ENCODE data around the gene KIRREL3.

The KIRREL3 gene

DNA sequence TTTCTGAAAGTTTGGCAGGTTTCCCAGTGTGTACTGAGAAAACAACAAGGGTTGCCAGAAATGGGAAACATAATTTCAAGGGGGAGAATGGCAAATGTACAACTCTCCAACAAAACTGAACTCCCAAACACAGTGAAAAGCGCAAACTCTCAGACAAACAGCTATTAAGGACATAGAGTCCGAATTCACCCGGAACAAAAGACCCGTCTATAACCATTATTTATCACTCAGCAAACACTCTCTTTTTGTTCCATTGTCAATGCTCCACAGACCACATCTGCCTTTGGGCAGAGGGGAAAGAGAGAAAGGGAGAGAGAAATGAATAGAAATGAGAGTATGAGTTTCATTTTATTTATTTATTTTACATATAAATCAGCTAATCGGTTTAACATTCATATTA, 21.7 kb downstream of the KIRREL3 start:
- H3K56ac ChIP-seq (ENCODE audit: low read length): no peak overlapping the region
- H3K4me3 ChIP-seq (ENCODE audit: low read length): no peak overlapping the region
- no peak for DNase-seq
- H3K9ac ChIP-seq (ENCODE audit: low read length): no peak overlapping the region
- no CpG with 5 or more reads among the region's 5 CpGs for WGBS (ENCODE audit: extremely low coverage, insufficient coverage, low lambda C conversion rate)
- H3K23ac ChIP-seq (ENCODE audit: low read length): no peak overlapping the region
- no peak overlapping the region for H4K5ac ChIP-seq (ENCODE audit: low read length)
- no peak overlapping the region for H3K27ac ChIP-seq (ENCODE audit: low read depth, low read length)
- H3K27me3 ChIP-seq (ENCODE audit: insufficient read depth, low read length, poor library complexity): no peaks in the 10 kb centered on the region
- H3K4ac ChIP-seq (ENCODE audit: low read depth, low read length): no peak overlapping the region
- no peak overlapping the region for H2BK5ac ChIP-seq (ENCODE audit: low read length)
- H3K4me2 ChIP-seq (ENCODE audit: low read length): no peak overlapping the region
- no peak overlapping the region for H3K18ac ChIP-seq (ENCODE audit: low read length)
- H3K36me3 ChIP-seq (ENCODE audit: control insufficient read depth, insufficient read depth, low read length): no peaks in the 10 kb centered on the region
- no peak overlapping the region for H2BK15ac ChIP-seq (replicated peaks; ENCODE audit: low read depth)
- H3K79me2 ChIP-seq (ENCODE audit: control insufficient read depth, insufficient read depth, low read length): no peaks in the 10 kb centered on the region
- H3K4me1 ChIP-seq (ENCODE audit: control insufficient read depth, low read depth, low read length): no peaks in the 10 kb centered on the region
- no peaks in the 10 kb centered on the region for H3K79me1 ChIP-seq (ENCODE audit: low read length)
- H2BK120ac ChIP-seq (ENCODE audit: low read depth, low read length): no peak overlapping the region
- H4K8ac ChIP-seq (ENCODE audit: low read depth, low read length): no peak overlapping the region
- H2AK5ac ChIP-seq (ENCODE audit: low read length): no peak overlapping the region

DNA sequence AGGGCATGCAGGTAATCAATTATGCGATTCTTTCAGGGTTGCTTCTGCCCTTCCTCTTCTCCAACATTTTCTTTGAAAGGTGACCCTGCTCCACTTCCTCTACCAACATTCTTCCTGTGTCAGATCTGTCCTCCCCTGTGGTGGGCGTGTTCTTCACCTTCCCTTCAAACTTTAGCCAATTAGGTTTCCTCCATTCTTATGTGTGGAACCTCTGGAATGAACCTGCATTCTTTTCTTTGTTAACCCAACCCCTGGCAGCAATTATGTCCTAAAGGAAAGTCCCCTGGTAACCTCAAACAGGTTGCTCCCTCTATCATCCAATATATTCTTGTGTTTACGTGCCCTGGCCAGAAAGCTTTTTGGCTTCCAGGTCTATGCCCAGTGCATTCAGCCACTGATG, 22.4 kb downstream of the KIRREL3 start:
- Histone ChIP-seq H3K4me1 (ENCODE audit: control insufficient read depth, low read depth, low read length) (no peaks in the 10 kb centered on the region), H2AK5ac (ENCODE audit: low read length) (no peak overlapping the region), H3K4me3 (ENCODE audit: low read length) (no peak overlapping the region), H4K5ac (ENCODE audit: low read length) (no peak overlapping the region), H3K79me1 (ENCODE audit: low read length) (no peaks in the 10 kb centered on the region), H3K4ac (ENCODE audit: low read depth, low read length) (no peak overlapping the region), H3K27me3 (ENCODE audit: insufficient read depth, low read length, poor library complexity) (no peaks in the 10 kb centered on the region), H3K9ac (ENCODE audit: low read length) (no peak overlapping the region), H3K18ac (ENCODE audit: low read length) (no peak overlapping the region), H3K27ac (ENCODE audit: low read depth, low read length) (no peak overlapping the region), H3K4me2 (ENCODE audit: low read length) (no peak overlapping the region), H4K8ac (ENCODE audit: low read depth, low read length) (no peak overlapping the region), H3K56ac (ENCODE audit: low read length) (no peak overlapping the region), H2BK120ac (ENCODE audit: low read depth, low read length) (no peak overlapping the region), H2BK15ac (replicated peaks; ENCODE audit: low read depth) (no peak overlapping the region), H3K79me2 (ENCODE audit: control insufficient read depth, insufficient read depth, low read length) (no peaks in the 10 kb centered on the region), H3K23ac (ENCODE audit: low read length) (no peak overlapping the region), H2BK5ac (ENCODE audit: low read length) (no peak overlapping the region), H3K36me3 (ENCODE audit: control insufficient read depth, insufficient read depth, low read length) (no peaks in the 10 kb centered on the region)
- no CpG with 5 or more reads among the region's 3 CpGs for WGBS (ENCODE audit: extremely low coverage, insufficient coverage, low lambda C conversion rate)
- peak; percentile 71 for DNase-seq

DNA sequence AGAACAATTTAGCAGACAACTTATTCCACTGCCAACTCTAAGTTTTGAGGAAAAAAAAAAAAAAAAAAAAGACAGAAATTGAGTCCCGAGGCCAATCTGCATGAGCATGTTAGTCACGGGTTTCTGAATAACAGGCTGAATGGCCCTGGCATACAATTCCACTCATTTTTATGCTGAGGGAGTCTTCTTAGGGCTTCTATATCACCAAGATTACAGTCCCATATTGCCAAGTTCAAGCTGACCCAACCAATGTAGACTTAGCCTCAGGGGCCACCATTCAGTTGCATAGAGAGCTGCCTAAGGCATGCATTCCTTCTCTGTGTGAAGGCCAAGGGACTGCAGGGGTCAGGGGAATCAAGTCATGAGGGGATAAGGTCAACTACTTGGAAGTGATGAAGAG, 27.5 kb downstream of the KIRREL3 start:
- no peak overlapping the region for H2AK5ac ChIP-seq (ENCODE audit: low read length)
- H3K18ac ChIP-seq (ENCODE audit: low read length): no peak overlapping the region
- H2BK120ac ChIP-seq (ENCODE audit: low read depth, low read length): no peak overlapping the region
- no peaks in the 10 kb centered on the region for H3K79me2 ChIP-seq (ENCODE audit: control insufficient read depth, insufficient read depth, low read length)
- H3K56ac ChIP-seq (ENCODE audit: low read length): no peak overlapping the region
- H4K5ac ChIP-seq (ENCODE audit: low read length): no peak overlapping the region
- H3K4ac ChIP-seq (ENCODE audit: low read depth, low read length): no peak overlapping the region
- no peak overlapping the region for H3K4me2 ChIP-seq (ENCODE audit: low read length)
- no peak for DNase-seq
- no peak overlapping the region for H2BK5ac ChIP-seq (ENCODE audit: low read length)
- H3K9ac ChIP-seq (ENCODE audit: low read length): no peak overlapping the region
- no peaks in the 10 kb centered on the region for H3K4me1 ChIP-seq (ENCODE audit: control insufficient read depth, low read depth, low read length)
- no peaks in the 10 kb centered on the region for H3K27me3 ChIP-seq (ENCODE audit: insufficient read depth, low read length, poor library complexity)
- H3K23ac ChIP-seq (ENCODE audit: low read length): no peak overlapping the region
- no peak overlapping the region for H2BK15ac ChIP-seq (replicated peaks; ENCODE audit: low read depth)
- WGBS (ENCODE audit: extremely low coverage, insufficient coverage, low lambda C conversion rate): no CpG with 5 or more reads among the region's 2 CpGs
- no peak overlapping the region for H4K8ac ChIP-seq (ENCODE audit: low read depth, low read length)
- no peaks in the 10 kb centered on the region for H3K36me3 ChIP-seq (ENCODE audit: control insufficient read depth, insufficient read depth, low read length)
- H3K27ac ChIP-seq (ENCODE audit: low read depth, low read length): no peak overlapping the region
- H3K79me1 ChIP-seq (ENCODE audit: low read length): no peaks in the 10 kb centered on the region
- H3K4me3 ChIP-seq (ENCODE audit: low read length): no peak overlapping the region

DNA sequence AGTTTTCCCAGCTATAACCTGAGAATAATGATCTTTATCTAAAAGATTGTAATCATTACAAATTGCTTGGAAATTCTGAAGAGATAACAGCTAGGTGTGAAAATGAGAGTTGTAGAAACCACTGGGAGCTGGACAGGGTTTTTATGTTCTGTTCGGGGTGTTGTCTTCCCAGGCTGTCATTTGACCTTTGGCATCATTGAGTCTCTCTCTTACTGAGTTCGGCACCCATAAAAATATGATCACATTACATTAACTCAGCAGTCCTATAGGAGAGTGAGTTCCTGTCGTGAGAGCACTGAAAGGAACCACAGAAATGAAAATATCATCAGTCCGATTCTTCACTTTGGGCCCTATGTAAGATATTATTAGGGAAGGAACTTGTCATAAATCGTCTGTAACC, 29.3 kb downstream of the KIRREL3 start:
- Histone ChIP-seq H3K79me1 (ENCODE audit: low read length) (no peaks in the 10 kb centered on the region), H4K8ac (ENCODE audit: low read depth, low read length) (no peak overlapping the region), H3K9ac (ENCODE audit: low read length) (no peak overlapping the region), H2AK5ac (ENCODE audit: low read length) (no peak overlapping the region), H2BK120ac (ENCODE audit: low read depth, low read length) (no peak overlapping the region), H4K5ac (ENCODE audit: low read length) (no peak overlapping the region), H3K56ac (ENCODE audit: low read length) (no peak overlapping the region), H3K36me3 (ENCODE audit: control insufficient read depth, insufficient read depth, low read length) (no peaks in the 10 kb centered on the region), H3K4me1 (ENCODE audit: control insufficient read depth, low read depth, low read length) (no peaks in the 10 kb centered on the region), H3K27me3 (ENCODE audit: insufficient read depth, low read length, poor library complexity) (no peaks in the 10 kb centered on the region), H3K4ac (ENCODE audit: low read depth, low read length) (no peak overlapping the region), H2BK15ac (replicated peaks; ENCODE audit: low read depth) (no peak overlapping the region), H3K23ac (ENCODE audit: low read length) (no peak overlapping the region), H3K27ac (ENCODE audit: low read depth, low read length) (no peak overlapping the region), H2BK5ac (ENCODE audit: low read length) (no peak overlapping the region), H3K18ac (ENCODE audit: low read length) (no peak overlapping the region), H3K4me2 (ENCODE audit: low read length) (no peak overlapping the region), H3K79me2 (ENCODE audit: control insufficient read depth, insufficient read depth, low read length) (no peaks in the 10 kb centered on the region), H3K4me3 (ENCODE audit: low read length) (no peak overlapping the region)
- no peak for DNase-seq
- no CpG with 5 or more reads among the region's 5 CpGs for WGBS (ENCODE audit: extremely low coverage, insufficient coverage, low lambda C conversion rate)

DNA sequence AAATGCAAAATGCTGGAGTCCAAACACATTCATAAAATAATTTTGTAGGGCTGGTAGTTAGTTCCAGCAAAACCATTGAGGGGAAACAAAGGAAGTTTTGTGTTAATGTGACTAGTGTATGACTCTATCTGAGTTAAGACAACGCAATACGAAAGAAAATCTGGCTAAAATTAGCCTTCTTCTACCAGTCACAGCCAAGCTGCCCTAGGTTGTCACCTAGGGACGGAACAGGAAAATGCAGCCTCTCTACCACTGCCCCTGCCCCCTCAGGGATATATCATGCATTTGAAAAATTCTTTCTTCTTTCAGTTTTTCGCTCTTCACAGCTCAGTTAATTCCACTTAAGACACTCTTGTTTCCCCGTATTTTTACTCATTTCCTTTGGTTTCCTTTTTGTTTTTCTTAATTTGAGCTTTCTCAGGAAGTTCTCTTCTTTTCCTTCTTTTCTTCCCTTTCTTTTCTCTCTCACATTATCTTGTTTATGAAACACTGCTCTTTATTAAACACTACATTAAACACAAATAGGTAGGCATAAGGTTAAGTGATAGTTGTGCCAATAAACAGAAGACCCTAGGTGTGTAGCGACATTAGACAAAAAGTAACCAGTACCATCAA, 30.6 kb downstream of the KIRREL3 start:
- no peak overlapping the region for H3K4me3 ChIP-seq (ENCODE audit: low read length)
- H3K27me3 ChIP-seq (ENCODE audit: insufficient read depth, low read length, poor library complexity): no peaks in the 10 kb centered on the region
- H2BK120ac ChIP-seq (ENCODE audit: low read depth, low read length): no peak overlapping the region
- H3K18ac ChIP-seq (ENCODE audit: low read length): no peak overlapping the region
- no peak overlapping the region for H3K27ac ChIP-seq (ENCODE audit: low read depth, low read length)
- no peaks in the 10 kb centered on the region for H3K79me1 ChIP-seq (ENCODE audit: low read length)
- H3K9ac ChIP-seq (ENCODE audit: low read length): no peak overlapping the region
- no peak overlapping the region for H2BK5ac ChIP-seq (ENCODE audit: low read length)
- no peak overlapping the region for H4K8ac ChIP-seq (ENCODE audit: low read depth, low read length)
- H3K4ac ChIP-seq (ENCODE audit: low read depth, low read length): no peak overlapping the region
- H3K23ac ChIP-seq (ENCODE audit: low read length): no peak overlapping the region
- peak; percentile 49 for DNase-seq
- no CpG with 5 or more reads among the region's 6 CpGs for WGBS (ENCODE audit: extremely low coverage, insufficient coverage, low lambda C conversion rate)
- no peaks in the 10 kb centered on the region for H3K79me2 ChIP-seq (ENCODE audit: control insufficient read depth, insufficient read depth, low read length)
- H2BK15ac ChIP-seq (replicated peaks; ENCODE audit: low read depth): no peak overlapping the region
- no peak overlapping the region for H4K5ac ChIP-seq (ENCODE audit: low read length)
- H3K4me1 ChIP-seq (ENCODE audit: control insufficient read depth, low read depth, low read length): no peaks in the 10 kb centered on the region
- H3K56ac ChIP-seq (ENCODE audit: low read length): no peak overlapping the region
- H3K4me2 ChIP-seq (ENCODE audit: low read length): no peak overlapping the region
- no peaks in the 10 kb centered on the region for H3K36me3 ChIP-seq (ENCODE audit: control insufficient read depth, insufficient read depth, low read length)
- no peak overlapping the region for H2AK5ac ChIP-seq (ENCODE audit: low read length)

DNA sequence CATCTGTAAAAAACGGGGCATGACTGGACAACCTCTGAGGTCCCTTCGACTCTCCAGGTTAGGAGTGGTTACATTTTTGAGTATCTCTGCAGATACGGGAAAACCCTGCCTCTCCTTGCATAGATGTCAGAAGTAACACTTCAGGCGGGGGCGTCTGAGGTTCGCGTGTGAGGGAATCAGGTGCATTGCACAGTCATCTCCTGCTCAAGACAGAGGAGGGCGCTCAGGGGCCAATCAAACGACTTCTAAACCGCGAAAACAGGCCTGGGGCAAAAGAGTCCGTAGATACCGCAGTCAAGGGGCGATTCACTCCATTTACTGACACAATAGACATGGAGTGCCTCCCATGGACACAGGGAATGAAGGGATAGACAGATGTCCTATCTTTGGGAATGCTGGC, 31.7 kb downstream of the KIRREL3 start:
- H3K56ac ChIP-seq (ENCODE audit: low read length): no peak overlapping the region
- H3K18ac ChIP-seq (ENCODE audit: low read length): no peak overlapping the region
- H2BK5ac ChIP-seq (ENCODE audit: low read length): no peak overlapping the region
- H4K5ac ChIP-seq (ENCODE audit: low read length): no peak overlapping the region
- H3K23ac ChIP-seq (ENCODE audit: low read length): no peak overlapping the region
- no peak overlapping the region for H4K8ac ChIP-seq (ENCODE audit: low read depth, low read length)
- H2AK5ac ChIP-seq (ENCODE audit: low read length): no peak overlapping the region
- no peaks in the 10 kb centered on the region for H3K36me3 ChIP-seq (ENCODE audit: control insufficient read depth, insufficient read depth, low read length)
- peak; percentile 80 for DNase-seq
- no peaks in the 10 kb centered on the region for H3K79me2 ChIP-seq (ENCODE audit: control insufficient read depth, insufficient read depth, low read length)
- no peaks in the 10 kb centered on the region for H3K79me1 ChIP-seq (ENCODE audit: low read length)
- H3K4me1 ChIP-seq (ENCODE audit: control insufficient read depth, low read depth, low read length): no peaks in the 10 kb centered on the region
- H3K4ac ChIP-seq (ENCODE audit: low read depth, low read length): no peak overlapping the region
- no CpG with 5 or more reads among the region's 14 CpGs for WGBS (ENCODE audit: extremely low coverage, insufficient coverage, low lambda C conversion rate)
- H3K27ac ChIP-seq (ENCODE audit: low read depth, low read length): no peak overlapping the region
- no peak overlapping the region for H3K9ac ChIP-seq (ENCODE audit: low read length)
- no peak overlapping the region for H2BK120ac ChIP-seq (ENCODE audit: low read depth, low read length)
- no peaks in the 10 kb centered on the region for H3K27me3 ChIP-seq (ENCODE audit: insufficient read depth, low read length, poor library complexity)
- no peak overlapping the region for H3K4me2 ChIP-seq (ENCODE audit: low read length)
- no peak overlapping the region for H3K4me3 ChIP-seq (ENCODE audit: low read length)
- no peak overlapping the region for H2BK15ac ChIP-seq (replicated peaks; ENCODE audit: low read depth)
